HepG2 (cell line): Measurements from ENCODE around the gene SMARCA4. TPM values are rescaled to one million over a fixed set of nuclear protein-coding genes. Genes with fewer than 3 reads are reported as not detected.
A peak's percentile ranks its signal among the peaks of the same experiment; 100 is the strongest.

Experiments
- FOXA1 ChIP-seq, 2 experiments: fragments of 450-650 bp in 1 of 2; sonication (generic) in 1 of 2; formaldehyde crosslinking in 1 of 2; IDR thresholded peaks; 2 replicates each; pipeline versions ENCODE4 v1.4.0 to v1.6.1; 2016 to 2020; ENCODE audit warnings: missing genetic modification reagents in 1 of 2
- GABPB1 ChIP-seq: IDR thresholded peaks from 2 replicates; pipeline ENCODE4 v1.6.1; 2016; ENCODE audit warnings: mild to moderate bottlenecking, missing genetic modification reagents, moderate library complexity, missing compliant biosample characterization
- GATAD2A ChIP-seq: IDR thresholded peaks from 2 replicates; pipeline ENCODE4 v1.6.1; 2016
- HDAC2 ChIP-seq: sonication (generic); formaldehyde crosslinking; IDR thresholded peaks from 2 replicates; pipeline ENCODE4 v1.4.0; 2020; ENCODE audit warnings: missing genetic modification reagents
- HDAC6 ChIP-seq: fragments of 200-600 bp; sonication (generic); IDR thresholded peaks from 2 replicates; pipeline ENCODE4 v1.7.0; 2017; ENCODE audit warnings: mild to moderate bottlenecking, antibody characterized with exemption, low read length, low read depth
- HES4 ChIP-seq: sonication (generic); formaldehyde crosslinking; IDR thresholded peaks from 2 replicates; pipeline ENCODE4 v1.9.0; 2021; ENCODE audit warnings: mild to moderate bottlenecking, missing genetic modification reagents, borderline replicate concordance
- HNF1A ChIP-seq, 2 experiments: sonication (generic) in 1 of 2; formaldehyde crosslinking in 1 of 2; IDR thresholded peaks; 2 replicates each; pipeline versions ENCODE4 v1.4.0 to v1.6.1; 2016 to 2020; ENCODE audit warnings: borderline replicate concordance in 1 of 2, low read depth in 1 of 2, mild to moderate bottlenecking in 1 of 2, missing genetic modification reagents in 1 of 2
- KAT7 ChIP-seq: IDR thresholded peaks from 2 replicates; pipeline ENCODE4 v1.6.1; 2018; ENCODE audit warnings: borderline replicate concordance, missing compliant biosample characterization
- MAFF ChIP-seq: IDR thresholded peaks from 2 replicates; pipeline ENCODE4 v1.6.1; 2011; ENCODE audit warnings: low read depth, low read length, improper control_type of control experiment
- MAFG ChIP-seq: sonication (generic); formaldehyde crosslinking; IDR thresholded peaks from 2 replicates; pipeline ENCODE4 v1.5.1; 2020; ENCODE audit warnings: mild to moderate bottlenecking, missing genetic modification reagents
- MAFK ChIP-seq, 2 experiments: IDR thresholded peaks in 1 of 2; conservative IDR thresholded peaks in 1 of 2; 2 replicates each; pipeline ENCODE4 v1.6.1; 2011; ENCODE audit warnings: improper control_type of control experiment in 2 of 2, low read length in 2 of 2
- MIXL1 ChIP-seq: IDR thresholded peaks from 2 replicates; pipeline ENCODE4 v1.6.1; 2016
- MTERF4 ChIP-seq: sonication (generic); formaldehyde crosslinking; IDR thresholded peaks from 2 replicates; pipeline ENCODE4 v1.8.0; 2023; ENCODE audit warnings: mild to moderate bottlenecking, missing genetic modification reagents
- SKI ChIP-seq: fragments of 450-650 bp; IDR thresholded peaks from one replicate; pipeline ENCODE4 v1.6.1; 2018; ENCODE audit warnings: mild to moderate bottlenecking; ENCODE audit not compliant: partially characterized antibody
- SOX6 ChIP-seq, 2 experiments: fragments of 450-650 bp in 1 of 2; sonication (generic) in 1 of 2; formaldehyde crosslinking in 1 of 2; IDR thresholded peaks; 2 replicates each; pipeline versions ENCODE4 v1.4.0 to v1.6.1; 2017 to 2020; ENCODE audit warnings: antibody characterized with exemption in 1 of 2, mild to moderate bottlenecking in 1 of 2, missing genetic modification reagents in 1 of 2
- TSC22D2 ChIP-seq: sonication (generic); formaldehyde crosslinking; IDR thresholded peaks from 2 replicates; pipeline ENCODE4 v1.5.1; 2020; ENCODE audit warnings: missing genetic modification reagents, mild to moderate bottlenecking, borderline replicate concordance
- U2AF1 ChIP-seq: fragments of 200-400 bp; formaldehyde crosslinking; optimal IDR thresholded peaks from 2 replicates; pipeline ENCODE3; 2017; ENCODE audit warnings: mild to moderate bottlenecking, low read depth, low read length
- ZNF256 ChIP-seq: sonication (generic); formaldehyde crosslinking; conservative IDR thresholded peaks from 2 replicates; pipeline ENCODE4 v1.4.0; 2020; ENCODE audit warnings: missing genetic modification reagents
- ZNF3 ChIP-seq: IDR thresholded peaks from 2 replicates; pipeline ENCODE4 v1.7.0; 2017; ENCODE audit warnings: inconsistent platforms
- ZNF317 ChIP-seq: sonication (generic); formaldehyde crosslinking; IDR thresholded peaks from 2 replicates; pipeline ENCODE4 v1.5.0; 2020; ENCODE audit warnings: mild to moderate bottlenecking, missing genetic modification reagents
- ZNF580 ChIP-seq: IDR thresholded peaks from 2 replicates; pipeline ENCODE4 v1.6.1; 2016; ENCODE audit warnings: low read depth, borderline replicate concordance
- ZNF766 ChIP-seq: sonication (generic); formaldehyde crosslinking; IDR thresholded peaks from 2 replicates; pipeline ENCODE4 v1.5.0; 2020; ENCODE audit warnings: missing genetic modification reagents, borderline replicate concordance
- ZSCAN12 ChIP-seq: sonication (generic); formaldehyde crosslinking; IDR thresholded peaks from 2 replicates; pipeline ENCODE4 v1.9.0; 2021; ENCODE audit warnings: mild to moderate bottlenecking, missing genetic modification reagents
- polyA plus RNA-seq, 8 experiments: library from polyadenylated mRNA; depleted of rRNA in 3 of 8; stranded (reverse) in 7 of 8; unstranded in 1 of 8; fragments of >200 nt; fragmentation: Illumina TruSeq in 4 of 8; extraction: Trizol in 4 of 8; gene quantifications; 2 replicates each; pipeline versions ENCODE4 v1.2.1 to v1.2.3, GENCODE V29; 2011 to 2016; ENCODE audit warnings: low read depth in 4 of 8, missing spikeins in 1 of 8, mixed read lengths in 1 of 8; ENCODE audit not compliant: insufficient read depth in 1 of 8
- total RNA-seq, 5 experiments: library from RNA; depleted of rRNA; stranded (reverse); fragments of >200 nt; fragmentation: Illumina TruSeq; extraction: Trizol; gene quantifications; 2 replicates each; pipeline ENCODE4 v1.2.3, GENCODE V29; 2016; ENCODE audit warnings: low read depth in 1 of 5
- TF ChIP-seq, protein P1 (sequence below): sonication (generic); formaldehyde crosslinking; IDR thresholded peaks from 2 replicates; pipeline ENCODE4 v1.8.0; 2022; ENCODE audit warnings: mild to moderate bottlenecking, missing genetic modification reagents; ENCODE audit not compliant: insufficient replicate concordance

SMARCA4 gene
- total and polyA plus RNA-seq, 2 of the 13 experiments (the other 11 are each of a cell fraction or from before 2014, with no cell fraction given): 25.4 to 45.9 TPM

- no peak for TF ChIP-seq MTERF4 (CRISPR knock-in tag)
- peak in 1 of 2 experiments; percentile 35; a peak in 1 of 4 replicates for TF ChIP-seq MAFK (conservative IDR thresholded peaks at IDR 0.05 in 1 of 2, IDR thresholded peaks at IDR 0.05 in 1 of 2; ENCODE audit: low read length in 2 of 2)
- TF ChIP-seq KAT7 (CRISPR knock-in tag): no peak
- TF ChIP-seq ZNF256 (CRISPR knock-in tag): no peak
- peak; percentile 54 for TF ChIP-seq SKI
- no peak for TF ChIP-seq SOX6 (IDR thresholded peaks at IDR 0.05)
- peak; percentile 41; the same call in 1 of the 2 replicates for TF ChIP-seq SOX6 (CRISPR knock-in tag; IDR thresholded peaks at IDR 0.05)
- TF ChIP-seq FOXA1 (IDR thresholded peaks at IDR 0.05): no peak
- peak; percentile 34; the same call in 1 of the 2 replicates for TF ChIP-seq FOXA1 (CRISPR knock-in tag; IDR thresholded peaks at IDR 0.05)
- 0 out of 2 replicates have a peak, but pooled peaks have one; percentile 8 for TF ChIP-seq GABPB1 (CRISPR knock-in tag)
- TF ChIP-seq MAFF: peak; percentile 34; the same call in 1 of the 2 replicates
- peak; percentile 63; the same call in 1 of the 2 replicates for TF ChIP-seq ZNF3 (CRISPR knock-in tag)
- no peak for TF ChIP-seq U2AF1
- TF ChIP-seq HNF1A (IDR thresholded peaks at IDR 0.05; ENCODE audit: low read depth): no peak
- no peak for TF ChIP-seq HNF1A (CRISPR knock-in tag; IDR thresholded peaks at IDR 0.05; ENCODE audit: borderline replicate concordance)
- no peak for TF ChIP-seq TSC22D2 (CRISPR knock-in tag)
- TF ChIP-seq MAFG (CRISPR knock-in tag): no peak
- TF ChIP-seq GATAD2A (CRISPR knock-in tag): peak; percentile 70
- TF ChIP-seq HES4 (CRISPR knock-in tag): no peak
- 0 out of 2 replicates have a peak, but pooled peaks have one; percentile 33 for TF ChIP-seq ZNF580 (CRISPR knock-in tag)
- no peak for TF ChIP-seq ZNF317
- no peak for TF ChIP-seq ZSCAN12 (CRISPR knock-in tag)
- TF ChIP-seq HDAC6: no peak
- peak; percentile 50 for TF ChIP-seq HDAC2
- TF ChIP-seq ZNF766 (CRISPR knock-in tag): no peak
- TF ChIP-seq MIXL1 (CRISPR knock-in tag): 0 out of 2 replicates have a peak, but pooled peaks have one; percentile 13
- TF ChIP-seq, protein P1, sequence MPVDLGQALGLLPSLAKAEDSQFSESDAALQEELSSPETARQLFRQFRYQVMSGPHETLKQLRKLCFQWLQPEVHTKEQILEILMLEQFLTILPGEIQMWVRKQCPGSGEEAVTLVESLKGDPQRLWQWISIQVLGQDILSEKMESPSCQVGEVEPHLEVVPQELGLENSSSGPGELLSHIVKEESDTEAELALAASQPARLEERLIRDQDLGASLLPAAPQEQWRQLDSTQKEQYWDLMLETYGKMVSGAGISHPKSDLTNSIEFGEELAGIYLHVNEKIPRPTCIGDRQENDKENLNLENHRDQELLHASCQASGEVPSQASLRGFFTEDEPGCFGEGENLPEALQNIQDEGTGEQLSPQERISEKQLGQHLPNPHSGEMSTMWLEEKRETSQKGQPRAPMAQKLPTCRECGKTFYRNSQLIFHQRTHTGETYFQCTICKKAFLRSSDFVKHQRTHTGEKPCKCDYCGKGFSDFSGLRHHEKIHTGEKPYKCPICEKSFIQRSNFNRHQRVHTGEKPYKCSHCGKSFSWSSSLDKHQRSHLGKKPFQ (CRISPR knock-in tag): no peak
Measured at GRCh38 chr19:11078893-11079292, 118.1 kb downstream of the SMARCA4 start (continued).
